Brain pericyte (primary cell): ENCODE data around the gene OR3A1.
"Not testable (repeated sequence)": the region's sequence is repeated elsewhere in the genome, so short reads cannot be mapped to it uniquely, and the experiment has no call there.

Experiments
- DNase-seq: peaks from one replicate; pipeline ENCODE4 v3.0.0-alpha.2; 2012; ENCODE audit warnings: low read depth, low spot score

The OR3A1 gene

GRCh38 chr17:3298260-3298659 lies at the start of gene OR3A1:
TSS of gene OR3A1 (minus strand) at chr17:3298360. CDS start at chr17:3292582, 5,778 bp downstream.
- DNase-seq: no peak

GRCh38 chr17:3342782-3343181 lies 44.6 kb upstream of the OR3A1 start:
- DNase-seq: not testable (repeated sequence)

GRCh38 chr17:3335876-3336275 lies 37.7 kb upstream of the OR3A1 start:
- no peak for DNase-seq

- DNase-seq: no peak
Observed at GRCh38 chr17:3318336-3318735, 20.2 kb upstream of the OR3A1 start.

GRCh38 chr17:3316836-3317235 lies 18.7 kb upstream of the OR3A1 start:
- DNase-seq: no peak

GRCh38 chr17:3308603-3309002 lies 10.4 kb upstream of the OR3A1 start:
- no peak for DNase-seq

- no peak for DNase-seq
Observed at GRCh38 chr17:3295632-3296031, 2.5 kb downstream of the OR3A1 start.

GRCh38 chr17:3293548-3293947 lies 4.6 kb downstream of the OR3A1 start:
- DNase-seq: not testable (repeated sequence)

- no peak for DNase-seq
Observed at GRCh38 chr17:3282901-3283300, 15.3 kb downstream of the OR3A1 start.

GRCh38 chr17:3276126-3276525 lies 22.0 kb downstream of the OR3A1 start:
- DNase-seq: no peak

GRCh38 chr17:3271072-3271848 lies 26.9 kb downstream of the OR3A1 start:
- no peak for DNase-seq

- DNase-seq: no peak
Observed at GRCh38 chr17:3260600-3260999, 37.6 kb downstream of the OR3A1 start.

GRCh38 chr17:3260163-3260562 lies 38.0 kb downstream of the OR3A1 start:
- no peak for DNase-seq

GRCh38 chr17:3256575-3256974 lies 41.6 kb downstream of the OR3A1 start:
- DNase-seq: no peak

GRCh38 chr17:3249013-3249412 lies 49.1 kb downstream of the OR3A1 start:
- DNase-seq: not testable (repeated sequence)

- not testable (repeated sequence) for DNase-seq
Observed at GRCh38 chr17:3244841-3245240, 53.3 kb downstream of the OR3A1 start.

GRCh38 chr17:3241044-3241443 lies 57.1 kb downstream of the OR3A1 start:
- not testable (repeated sequence) for DNase-seq
